HG03442 (cell line): ENCODE measurements around the gene AP3B2.
"Not testable (repeated sequence)": the region's sequence is repeated elsewhere in the genome, so short reads cannot be mapped to it uniquely, and the experiment has no call there.

ENCODE experiments used
- ATAC-seq: cut with Tn5 transposase; IDR thresholded peaks from one replicate; pipeline ENCODE4 v1.9.1; 2021; ENCODE audit warnings: mild to moderate bottlenecking, moderate library complexity; ENCODE audit not compliant: unreplicated experiment

AP3B2 gene

GRCh38 chr15:82709421-82710207 is at the start of gene AP3B2:
TSS of gene AP3B2 (minus strand) at chr15:82709875. CDS start at chr15:82709706, 169 bp downstream.
- peak; percentile 88 for ATAC-seq

GRCh38 chr15:82751308-82751707 is 41.6 kb upstream of the AP3B2 start:
- no peak for ATAC-seq

- ATAC-seq, result peak; percentile 20
Measured at GRCh38 chr15:82750831-82751180, 41.1 kb upstream of the AP3B2 start.

GRCh38 chr15:82749951-82750830 is 40.5 kb upstream of the AP3B2 start:
- peak; percentile 85 for ATAC-seq

GRCh38 chr15:82748315-82748714 is 38.6 kb upstream of the AP3B2 start:
- ATAC-seq, result no peak

GRCh38 chr15:82743810-82744209 is 34.1 kb upstream of the AP3B2 start:
- ATAC-seq, result no peak

- no peak for ATAC-seq
Measured at GRCh38 chr15:82742134-82742533, 32.5 kb upstream of the AP3B2 start.

- no peak for ATAC-seq
Measured at GRCh38 chr15:82739086-82739485, 29.4 kb upstream of the AP3B2 start.

- ATAC-seq, result no peak
Measured at GRCh38 chr15:82737975-82738374, 28.3 kb upstream of the AP3B2 start.

GRCh38 chr15:82731527-82731926 is 21.9 kb upstream of the AP3B2 start:
- ATAC-seq, result no peak

GRCh38 chr15:82730022-82730530 is 20.4 kb upstream of the AP3B2 start:
- ATAC-seq, result no peak

- no peak for ATAC-seq
Measured at GRCh38 chr15:82726816-82727215, 17.1 kb upstream of the AP3B2 start.

GRCh38 chr15:82715003-82715402 is 5.3 kb upstream of the AP3B2 start:
- no peak for ATAC-seq

GRCh38 chr15:82714016-82714415 is 4.3 kb upstream of the AP3B2 start:
- no peak for ATAC-seq

GRCh38 chr15:82712036-82712435 is 2.4 kb upstream of the AP3B2 start:
- ATAC-seq, result no peak

- ATAC-seq, result no peak
Measured at GRCh38 chr15:82710926-82711490, 1.3 kb upstream of the AP3B2 start.

GRCh38 chr15:82710208-82710555 is 507 bp upstream of the AP3B2 start:
- ATAC-seq, result no peak

- no peak for ATAC-seq
Measured at GRCh38 chr15:82709081-82709420, 624 bp downstream of the AP3B2 start.

- not testable (repeated sequence) for ATAC-seq
Measured at GRCh38 chr15:82705856-82706255, 3.8 kb downstream of the AP3B2 start.

- no peak for ATAC-seq
Measured at GRCh38 chr15:82699726-82700125, 9.9 kb downstream of the AP3B2 start.

- ATAC-seq, result no peak
Measured at GRCh38 chr15:82698711-82699345, 10.8 kb downstream of the AP3B2 start.
